ENCODE data around the gene POLR2B.
"Not testable (repeated sequence)": the region's sequence is repeated elsewhere in the genome, so short reads cannot be mapped to it uniquely, and the experiment has no call there.

The POLR2B gene

GRCh38 chr4:57059890-57060716, 81.4 kb downstream of the POLR2B start:
- DNase-seq: no peak

- not testable (repeated sequence) for DNase-seq
Observed at GRCh38 chr4:57060717-57061067, 82.0 kb downstream of the POLR2B start.

DNA sequence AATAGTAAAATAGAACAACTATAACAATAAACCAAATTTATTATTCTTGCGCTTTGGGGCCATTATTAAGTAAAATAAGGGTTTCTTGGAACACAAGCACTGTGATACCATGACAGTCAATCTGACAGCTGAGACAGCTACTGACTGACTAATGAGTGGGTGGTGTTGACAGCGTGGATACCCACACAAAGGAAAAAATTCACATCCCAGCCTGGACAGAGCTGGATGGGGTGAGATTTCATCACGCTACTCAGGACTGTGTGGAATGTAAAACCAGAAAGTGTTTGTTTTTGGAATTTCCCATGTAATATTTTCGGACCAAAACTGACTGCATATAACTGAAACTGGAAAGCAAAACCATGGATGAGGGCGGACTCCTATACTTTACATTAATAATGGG, 82.7 kb downstream of the POLR2B start:
- no peak for DNase-seq

DNA sequence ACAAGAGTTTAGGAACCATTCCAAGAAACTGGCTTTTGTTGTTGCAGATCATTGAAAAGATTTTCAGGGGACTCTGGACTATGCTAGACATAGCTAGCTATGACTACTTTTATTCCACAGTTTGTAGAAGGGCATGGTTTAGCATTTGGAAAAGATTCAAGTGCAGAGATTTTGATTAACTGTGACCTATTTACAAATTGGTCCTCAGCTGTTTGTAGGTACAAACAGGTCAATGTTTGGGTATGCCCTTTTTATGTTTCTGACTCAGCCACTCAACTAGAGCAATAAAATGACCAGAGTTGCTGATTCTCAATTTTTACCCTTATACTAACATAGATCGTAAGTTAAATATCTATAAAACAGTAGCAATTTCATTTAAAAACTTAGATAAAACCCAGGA, 84.8 kb downstream of the POLR2B start:
- no peak for DNase-seq

GRCh38 chr4:57064120-57064519, 85.4 kb downstream of the POLR2B start:
- DNase-seq: no peak

DNA sequence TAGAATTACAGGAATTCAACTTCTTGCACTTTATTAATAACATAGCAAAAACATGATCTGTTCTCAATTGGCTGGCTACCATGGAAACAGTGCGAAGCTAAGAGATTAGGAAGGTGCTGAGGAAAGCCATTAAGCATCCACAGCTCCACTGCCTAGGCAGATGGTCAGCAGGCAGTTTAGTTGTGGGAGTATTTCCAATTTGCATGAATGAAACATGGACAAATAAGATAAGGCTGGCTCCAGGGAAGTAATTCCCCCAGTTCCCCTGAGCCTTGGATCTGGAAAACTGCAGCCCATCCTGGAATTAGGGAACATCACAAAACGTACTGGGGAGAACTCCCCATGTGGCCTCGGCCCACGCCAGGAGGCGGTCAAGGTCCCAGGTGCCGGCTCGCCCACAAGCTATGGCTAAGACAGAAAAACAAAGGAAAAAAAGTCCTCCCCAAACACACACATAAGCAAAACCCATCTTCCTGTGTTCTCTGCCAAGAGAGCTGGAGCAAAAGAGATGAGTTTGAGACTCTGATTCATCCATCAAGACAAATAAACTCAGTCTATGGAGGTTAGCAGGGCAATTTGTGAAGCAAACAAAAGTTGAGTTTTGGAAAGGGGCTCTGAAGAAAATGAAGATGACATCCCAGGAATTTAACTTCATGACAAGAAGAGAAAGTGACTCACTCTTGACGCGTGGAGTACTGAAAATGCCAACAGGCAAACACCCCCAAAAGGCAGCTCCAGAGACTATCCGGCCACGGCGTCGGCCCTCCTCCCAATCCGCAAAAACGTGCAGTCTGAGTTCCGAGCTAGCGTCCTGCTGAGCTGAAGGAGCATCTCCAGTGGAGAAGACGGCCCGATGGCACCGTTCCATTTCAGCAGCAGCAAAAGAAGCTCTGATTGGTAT, 86.4 kb downstream of the POLR2B start:
- no peak for DNase-seq

DNA sequence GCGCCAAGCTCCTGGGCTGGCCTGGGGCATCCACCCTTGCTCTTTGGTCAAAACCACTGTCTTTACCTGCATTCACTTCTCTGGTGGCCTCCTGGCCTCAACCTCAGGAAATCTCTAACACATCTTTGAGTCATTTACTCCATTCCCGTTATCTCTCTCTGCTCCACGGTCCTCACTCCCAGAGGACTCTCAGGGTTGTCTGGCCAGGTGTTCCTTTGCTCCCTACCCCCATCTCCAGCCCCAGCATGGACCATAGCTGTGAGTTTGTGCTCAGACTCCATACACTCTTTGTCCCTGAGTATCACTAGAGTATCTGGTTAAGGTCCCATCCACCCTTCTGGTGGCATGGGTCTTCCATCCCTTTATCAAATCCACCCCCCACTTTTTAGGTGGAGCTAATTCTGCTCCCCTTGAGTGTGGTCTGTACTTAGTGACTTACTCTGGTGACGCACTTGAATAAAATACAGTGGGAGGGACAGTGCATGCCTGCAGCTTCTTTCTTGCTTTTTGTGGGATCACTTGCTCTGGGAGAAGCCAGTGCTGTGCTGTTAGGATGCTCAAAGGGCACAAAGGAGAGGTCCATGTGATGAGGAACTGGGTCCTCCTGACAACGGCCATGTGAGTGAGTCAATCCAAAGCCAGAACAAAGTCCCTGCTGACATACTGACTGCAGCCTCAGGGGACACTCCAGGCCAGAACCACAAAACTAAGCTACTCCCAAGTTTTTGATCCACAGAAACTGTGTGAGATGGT, 87.2 kb downstream of the POLR2B start:
- no peak for DNase-seq

DNA sequence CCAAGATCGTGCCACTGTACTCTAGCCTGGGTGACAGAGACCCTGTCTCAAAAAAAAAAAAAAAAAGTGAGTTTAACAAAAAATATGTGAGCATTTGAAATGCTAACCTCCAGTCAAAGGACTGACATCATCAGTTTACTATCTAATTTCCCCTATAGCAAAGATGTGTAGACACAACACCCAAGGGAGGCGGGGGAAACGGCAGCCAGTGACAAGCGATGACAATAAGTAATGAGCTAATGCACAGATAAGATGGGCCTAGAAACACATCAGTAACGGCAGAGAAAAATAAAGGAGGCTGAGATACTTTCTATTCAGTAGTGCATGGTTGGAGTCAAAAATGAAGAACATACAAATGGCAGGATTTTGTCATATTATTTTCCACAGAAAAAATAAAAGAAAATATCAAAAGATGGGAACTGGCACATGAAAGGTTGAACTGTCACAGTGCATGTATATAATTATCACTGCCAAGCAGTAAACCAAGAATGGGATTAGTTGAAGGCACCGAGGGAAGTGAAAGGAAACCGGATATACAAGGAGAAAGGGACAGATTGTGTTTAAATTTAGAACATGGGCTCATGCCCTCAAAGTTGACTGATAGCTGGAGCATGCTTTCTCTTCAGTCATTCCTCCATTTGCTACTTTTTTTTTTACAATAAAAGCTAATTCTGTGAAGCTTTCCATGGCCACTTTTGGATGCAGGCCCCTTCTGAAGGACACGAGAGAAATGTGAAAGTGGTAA, 89.7 kb downstream of the POLR2B start:
- no peak for DNase-seq

GRCh38 chr4:57070461-57070860, 91.8 kb downstream of the POLR2B start:
- no peak for DNase-seq

DNA sequence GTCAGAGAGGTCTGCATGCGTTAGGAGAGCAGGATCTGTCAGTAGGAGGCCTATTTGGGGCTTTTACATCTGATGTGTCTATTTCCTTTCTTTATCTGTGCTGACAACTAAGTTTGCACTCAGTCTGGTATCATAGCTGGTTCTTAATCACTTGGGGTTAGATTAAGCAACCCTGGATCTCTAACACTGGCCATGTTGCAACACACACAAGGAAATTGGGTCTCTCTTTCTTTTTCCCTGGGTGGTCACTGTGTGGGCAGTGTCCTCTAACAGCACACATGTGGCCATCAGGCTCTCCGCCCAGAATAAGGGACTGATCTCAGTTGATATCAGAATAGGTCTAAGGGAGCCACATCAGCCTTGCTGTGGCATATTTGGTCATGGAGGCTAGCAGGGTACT, 92.6 kb downstream of the POLR2B start:
- peak; percentile 75 to 82 for DNase-seq

DNA sequence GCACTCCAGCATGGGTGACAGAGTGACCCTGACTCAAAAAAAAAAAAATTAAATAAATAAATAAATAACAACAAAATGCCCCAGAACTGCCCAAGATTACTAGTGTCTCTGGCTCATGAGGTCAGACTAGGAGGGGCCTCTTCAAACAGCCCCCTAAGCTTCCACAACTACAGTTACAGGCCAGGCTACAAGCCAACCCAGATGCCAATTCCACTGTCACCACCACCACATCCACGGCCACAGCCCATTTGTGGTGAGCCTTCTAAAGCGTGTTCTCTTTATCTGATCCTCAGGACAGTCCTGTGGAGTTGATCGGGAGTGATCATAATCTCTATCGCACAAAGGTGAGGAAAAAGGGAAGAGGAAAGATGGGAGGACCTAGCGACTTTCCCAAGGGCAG, 94.9 kb downstream of the POLR2B start:
- no peak for DNase-seq

DNA sequence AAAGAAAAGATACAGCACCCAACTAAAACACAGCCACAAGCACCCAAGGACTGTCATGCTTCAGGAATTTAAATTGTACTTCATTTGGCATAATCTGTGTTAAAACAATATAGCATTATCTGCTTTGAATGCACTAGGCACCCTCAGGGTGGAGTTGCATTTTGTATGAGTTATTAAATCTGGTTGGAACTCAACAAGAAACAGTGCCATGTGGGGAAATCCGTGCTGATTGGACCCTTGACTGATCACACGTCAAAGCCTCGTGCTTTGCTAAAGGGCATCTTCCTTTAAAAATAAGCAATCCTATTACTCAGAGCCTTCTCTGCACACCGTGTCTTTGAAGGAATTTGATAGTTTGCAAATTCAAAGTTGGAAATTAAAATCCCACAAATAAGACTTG, 96.0 kb downstream of the POLR2B start:
- DNase-seq: no peak

DNA sequence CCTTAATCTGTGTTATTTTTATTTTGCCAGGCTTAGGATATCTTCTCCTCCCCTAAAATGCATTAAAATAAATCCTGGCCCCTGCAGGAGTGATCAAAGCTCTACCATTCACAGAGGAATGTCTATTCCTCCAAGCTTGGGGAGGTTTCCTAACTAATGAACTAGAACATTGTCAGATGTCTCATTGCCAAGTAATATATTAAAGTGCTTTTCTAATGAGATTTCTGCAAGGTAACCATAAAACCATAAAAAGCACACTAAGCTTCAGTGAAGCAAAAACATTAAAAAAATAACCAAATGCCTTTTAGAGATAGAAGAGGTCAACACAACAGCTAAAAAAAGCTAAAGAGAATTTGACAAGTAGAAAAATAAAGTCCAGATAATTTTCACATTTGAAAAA, 96.7 kb downstream of the POLR2B start:
- no peak for DNase-seq

- no peak for DNase-seq
Observed at GRCh38 chr4:57076646-57077045, 98.0 kb downstream of the POLR2B start.

GRCh38 chr4:57077550-57078343, 99.1 kb downstream of the POLR2B start:
- DNase-seq: no peak

- no peak for DNase-seq
Observed at GRCh38 chr4:57078685-57079521, 100.2 kb downstream of the POLR2B start.

Data from AML-193 (cell line).